ENCODE results near the gene EEF2K.
"Not testable (repeated sequence)": the region's sequence is repeated elsewhere in the genome, so short reads cannot be mapped to it uniquely, and the experiment has no call there.

Gene EEF2K

DNA sequence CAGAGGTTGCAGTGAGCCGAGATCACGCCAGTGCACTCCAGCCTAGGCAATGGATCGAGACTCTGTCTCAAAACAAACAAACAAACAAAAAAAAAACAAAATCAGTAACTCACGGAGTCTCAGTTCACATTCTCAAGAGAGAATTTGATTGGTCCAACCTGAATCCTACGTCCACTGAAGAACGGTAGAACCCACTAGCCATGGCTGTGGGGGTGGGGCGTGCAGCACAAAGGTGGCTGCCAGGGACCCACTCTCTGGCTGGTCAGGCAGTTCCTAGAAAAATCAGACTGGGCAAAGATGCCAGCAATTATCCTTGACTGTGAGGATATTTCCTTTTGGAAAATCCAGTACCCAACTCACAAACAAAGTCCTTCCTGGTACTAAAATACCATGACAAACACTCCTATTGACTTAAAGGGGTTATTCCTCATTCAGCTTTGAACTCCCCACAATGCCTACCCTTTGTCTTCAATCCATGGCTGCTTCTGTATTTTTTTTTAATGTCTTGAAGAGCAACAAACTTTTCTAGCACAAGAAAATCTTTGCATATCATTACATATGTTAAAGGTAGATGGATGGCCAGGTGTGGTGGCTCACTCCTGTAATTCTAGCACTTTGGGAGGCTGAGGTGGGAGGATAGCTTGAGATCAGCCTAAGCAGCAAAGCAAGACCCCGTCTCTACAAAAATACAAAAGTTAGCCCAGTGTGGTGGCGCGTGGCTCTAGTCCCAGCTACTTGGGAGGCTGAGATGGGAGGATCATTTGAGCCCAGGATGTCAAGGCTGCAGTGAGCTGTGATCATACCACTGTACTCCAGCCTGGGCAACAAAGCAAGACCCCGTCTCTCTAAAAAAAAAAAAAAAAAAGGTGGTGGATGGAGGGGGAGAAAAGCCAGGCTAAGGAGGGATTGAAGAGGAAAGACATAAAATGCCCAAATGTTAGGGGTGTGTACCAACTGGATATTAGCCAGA is 87.3 kb downstream of the EEF2K start:
- DNase-seq (ENCODE audit: low read depth, low spot score): no peak

DNA sequence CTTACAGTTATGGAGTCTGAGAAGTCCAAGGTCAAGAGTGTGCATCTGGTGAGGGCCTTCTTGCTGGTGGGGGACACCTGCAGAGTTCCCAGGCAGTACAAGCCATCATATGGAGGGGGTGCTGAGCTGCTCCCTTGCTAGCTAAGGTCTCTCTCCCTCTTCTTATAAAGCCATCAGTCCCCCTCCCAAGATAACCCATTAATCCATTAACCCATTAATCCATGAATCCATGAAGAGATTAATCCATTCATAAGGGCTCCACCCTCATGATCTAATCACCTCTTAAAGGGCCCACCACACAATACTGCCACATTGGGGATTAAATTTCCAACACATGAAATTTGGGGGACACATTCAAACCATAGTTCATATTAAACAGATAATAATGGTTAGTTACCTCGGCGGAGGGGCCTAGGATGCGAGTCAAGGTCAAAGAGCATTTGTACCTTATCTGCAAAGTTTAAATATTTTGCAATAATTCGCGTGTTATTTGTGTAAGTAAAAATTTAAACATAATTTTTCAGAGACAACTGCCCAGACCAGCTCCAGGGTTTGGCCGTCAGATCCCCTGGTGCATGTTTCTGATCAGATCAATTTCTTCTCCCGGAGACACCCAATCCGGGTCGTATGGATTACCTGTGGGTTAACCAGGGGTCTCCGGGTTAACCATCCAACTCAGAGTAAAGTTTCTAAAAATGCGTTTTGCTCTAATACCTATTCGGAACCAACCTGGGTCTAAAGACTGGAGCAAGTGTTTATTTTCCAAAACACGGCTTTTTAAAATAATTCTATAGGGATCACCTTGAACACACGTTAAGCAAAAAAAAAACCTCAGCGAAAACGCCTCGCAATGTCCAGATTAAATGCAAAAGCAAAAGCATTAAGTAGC is 90.4 kb downstream of the EEF2K start:
- DNase-seq (ENCODE audit: low read depth, low spot score): no peak

DNA sequence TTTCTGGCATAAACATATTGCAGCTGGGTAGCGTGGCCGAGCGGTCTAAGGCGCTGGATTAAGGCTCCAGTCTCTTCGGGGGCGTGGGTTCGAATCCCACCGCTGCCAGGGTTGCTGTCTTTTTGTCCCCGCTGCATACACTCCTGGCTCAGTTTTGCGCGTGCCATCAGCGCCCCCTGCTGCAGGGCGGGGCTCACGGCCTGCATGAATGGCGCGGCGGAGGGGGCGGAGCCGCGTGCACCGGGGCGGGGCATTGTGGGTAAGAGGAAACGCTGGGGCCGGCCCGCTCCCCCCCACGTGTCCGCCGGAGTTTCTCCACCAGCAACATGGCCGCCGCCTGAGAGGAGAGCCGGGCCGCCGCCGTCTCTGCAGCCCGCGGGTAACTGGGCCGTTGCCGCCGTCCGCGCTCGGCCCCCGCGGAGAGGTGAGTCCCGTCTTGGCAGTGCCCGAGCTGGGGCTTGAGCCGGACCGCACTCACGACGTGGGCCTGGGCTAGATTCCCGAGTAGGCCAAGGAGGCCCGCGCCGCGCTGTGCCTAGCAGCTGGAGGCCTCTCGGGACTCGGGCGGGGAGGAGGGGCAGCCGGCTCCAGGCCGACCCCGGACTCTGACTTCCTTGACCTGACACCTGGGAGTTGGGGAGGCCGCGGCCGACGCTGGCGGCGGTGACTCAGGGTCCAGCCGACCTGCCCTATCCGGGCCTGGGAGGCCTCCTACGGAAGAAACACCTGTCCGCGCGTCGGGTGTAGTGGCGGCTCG is 91.2 kb downstream of the EEF2K start, which contains the start of gene POLR3E:
Gene POLR3E, plus strand, starts transcription at position 296 of the 757 bp plus-strand sequence. CDS start 5,560 bp downstream, outside the sequence.
- DNase-seq (ENCODE audit: low read depth, low spot score): peak; percentile 98

DNA sequence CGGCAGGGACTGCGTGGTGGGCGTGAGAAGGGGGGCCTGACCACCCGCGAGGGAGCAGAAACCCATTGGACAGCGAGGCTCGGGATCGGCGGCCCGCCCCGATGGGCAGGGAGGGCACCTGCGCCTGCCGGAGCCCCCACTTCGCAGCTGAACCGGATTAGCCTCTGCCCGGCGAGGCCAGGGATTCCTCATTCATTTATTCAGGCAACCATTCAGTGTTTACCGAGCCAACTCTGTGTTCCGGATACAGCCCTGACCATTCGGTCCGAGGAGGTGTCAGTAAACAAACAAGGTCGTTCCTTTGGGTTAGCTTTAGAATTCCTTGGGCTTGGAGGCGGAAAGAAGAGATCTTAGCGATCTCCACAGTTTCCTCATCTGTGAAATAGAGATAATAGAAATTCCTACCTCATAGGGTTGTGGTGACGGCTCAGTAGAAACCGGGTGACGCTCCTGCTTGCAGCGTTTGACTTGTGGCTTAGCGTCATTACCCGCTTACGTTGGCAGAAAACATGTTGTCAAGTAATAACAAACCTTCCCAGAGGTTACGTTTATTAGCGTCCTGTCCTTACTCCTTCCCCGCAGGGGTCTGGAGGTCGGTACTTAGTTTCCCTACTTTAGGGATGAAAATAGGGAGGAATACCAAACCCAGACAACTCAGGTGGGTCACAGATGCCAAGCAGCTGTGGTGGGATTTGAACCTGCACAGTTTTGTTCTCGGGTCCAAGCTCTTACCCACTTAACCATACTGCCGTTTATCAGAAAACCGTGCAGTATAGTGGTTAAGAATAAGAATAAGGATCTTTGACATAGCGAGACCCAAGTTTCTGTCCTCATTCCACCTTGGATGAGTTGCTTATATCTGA is 92.0 kb downstream of the EEF2K start:
- DNase-seq (ENCODE audit: low read depth, low spot score): peak; percentile 81

DNA sequence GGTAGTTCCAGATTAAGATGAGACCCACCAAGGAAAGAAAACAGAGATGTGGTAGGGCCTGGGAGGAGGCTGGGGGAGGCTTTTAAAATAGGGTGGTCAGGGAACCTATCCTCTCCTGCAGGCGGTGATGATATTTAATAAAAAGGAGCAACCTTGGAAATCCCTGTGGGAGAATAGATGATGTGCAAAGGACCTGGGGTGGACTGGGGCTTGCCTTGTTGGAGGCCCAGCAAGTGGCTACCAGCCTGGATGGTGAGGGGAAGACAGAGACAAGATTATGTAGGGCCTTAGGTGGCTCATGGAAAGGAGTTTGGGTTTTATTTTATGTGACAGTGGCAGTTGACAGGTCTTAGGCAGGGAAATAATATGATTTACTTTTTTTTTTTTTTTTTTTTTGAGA is 93.0 kb downstream of the EEF2K start:
- no peak for DNase-seq (ENCODE audit: low read depth, low spot score)

DNA sequence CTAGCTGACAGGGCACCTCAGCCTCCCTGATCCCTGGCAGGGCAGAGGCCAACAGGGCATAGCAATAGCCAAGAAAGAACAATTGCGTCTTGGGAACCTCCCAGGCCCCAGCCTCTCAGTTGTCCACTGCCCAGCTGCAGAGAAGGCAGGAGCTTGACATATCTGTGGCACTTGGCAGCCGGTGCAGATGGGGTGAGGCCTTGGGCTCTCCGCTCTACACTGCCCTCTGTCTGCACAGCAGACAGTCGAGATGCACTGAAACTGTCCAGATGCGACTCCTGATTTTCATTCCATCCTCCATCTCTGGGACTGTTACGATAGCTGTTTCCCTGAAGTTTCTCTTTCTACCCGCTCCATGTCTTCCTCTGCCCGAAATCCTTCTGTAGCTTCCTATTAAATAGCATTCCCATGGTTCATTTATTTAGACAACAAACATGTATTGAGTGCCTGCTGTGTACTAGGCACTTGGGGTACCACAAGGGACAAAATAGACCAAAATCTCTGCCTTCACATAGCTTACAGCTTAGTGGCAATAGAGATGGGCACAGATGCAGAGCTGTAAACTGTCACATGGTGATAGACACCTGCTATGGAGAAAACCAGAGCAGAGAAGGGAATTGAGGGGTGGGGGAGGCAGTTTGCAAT is 94.5 kb downstream of the EEF2K start:
- peak; percentile 21 for DNase-seq (ENCODE audit: low read depth, low spot score)

DNA sequence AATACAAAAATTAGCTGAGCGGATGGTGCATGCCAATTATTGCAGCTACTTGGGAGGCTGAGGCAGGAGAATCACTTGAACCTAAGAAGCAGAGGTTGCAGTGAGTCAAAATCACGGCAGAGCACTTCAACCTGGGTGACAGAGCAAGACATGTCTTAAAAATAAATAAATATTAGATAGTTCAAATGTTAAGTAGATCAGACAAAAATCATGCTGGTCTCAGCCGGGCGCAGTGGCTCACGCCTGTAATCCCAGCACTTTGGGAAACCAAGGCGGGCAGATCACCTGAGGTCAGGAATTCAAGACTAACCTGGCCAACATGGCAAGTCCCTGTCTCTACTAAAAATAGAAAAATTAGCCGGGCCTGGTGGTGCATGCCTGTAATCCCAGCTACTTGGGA is 95.3 kb downstream of the EEF2K start:
- not testable (repeated sequence) for DNase-seq (ENCODE audit: low read depth, low spot score)

DNA sequence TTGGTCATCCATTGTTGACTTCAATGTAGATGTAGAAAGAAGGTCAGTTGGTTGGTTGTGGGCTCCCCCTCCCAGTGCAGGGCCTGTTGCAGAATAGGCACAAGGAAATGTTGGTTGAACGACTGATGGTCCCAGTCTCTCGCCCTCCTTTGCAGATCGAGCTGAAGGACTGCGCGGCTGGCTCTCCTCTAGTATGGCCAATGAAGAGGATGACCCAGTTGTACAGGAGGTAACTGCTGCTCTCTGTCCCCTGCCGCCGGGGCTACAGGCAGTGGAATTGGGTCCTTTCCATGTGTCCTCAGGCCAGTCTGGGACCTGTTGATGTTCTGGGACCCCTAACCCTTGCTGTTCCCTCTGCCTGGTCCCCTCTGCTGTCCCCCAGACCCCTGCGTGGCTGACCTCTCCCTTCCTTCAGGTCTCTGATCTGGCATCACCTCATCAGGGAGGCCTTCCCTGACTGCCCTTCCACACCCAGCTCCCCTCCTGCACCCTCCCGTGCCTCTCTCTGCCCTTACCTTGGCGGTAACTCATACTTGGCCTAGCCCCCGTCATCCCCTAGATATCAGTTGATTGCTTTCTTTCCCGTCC is 96.8 kb downstream of the EEF2K start:
- no peak for DNase-seq (ENCODE audit: low read depth, low spot score)

DNA sequence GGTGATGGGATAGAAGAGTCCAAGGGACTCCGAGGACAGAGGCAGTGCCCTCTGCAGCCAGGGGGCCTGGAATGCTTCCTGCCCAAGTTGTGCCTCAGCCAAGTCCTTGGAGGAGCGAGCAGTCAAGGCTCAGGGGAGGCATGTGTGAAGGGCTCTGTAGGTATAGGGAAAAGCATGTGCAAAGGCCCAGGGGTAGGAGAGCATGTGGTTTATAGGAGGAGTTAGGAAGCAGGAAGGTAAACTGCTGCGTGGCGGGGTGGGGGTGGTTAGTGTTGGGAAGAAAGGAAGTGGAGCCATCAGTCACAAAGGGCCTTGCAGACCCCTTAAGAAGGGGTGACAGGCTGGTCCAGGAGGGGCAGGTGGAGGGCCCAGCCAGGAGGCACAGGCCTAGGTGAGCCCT is 98.3 kb downstream of the EEF2K start:
- no peak for DNase-seq (ENCODE audit: low read depth, low spot score)

DNA sequence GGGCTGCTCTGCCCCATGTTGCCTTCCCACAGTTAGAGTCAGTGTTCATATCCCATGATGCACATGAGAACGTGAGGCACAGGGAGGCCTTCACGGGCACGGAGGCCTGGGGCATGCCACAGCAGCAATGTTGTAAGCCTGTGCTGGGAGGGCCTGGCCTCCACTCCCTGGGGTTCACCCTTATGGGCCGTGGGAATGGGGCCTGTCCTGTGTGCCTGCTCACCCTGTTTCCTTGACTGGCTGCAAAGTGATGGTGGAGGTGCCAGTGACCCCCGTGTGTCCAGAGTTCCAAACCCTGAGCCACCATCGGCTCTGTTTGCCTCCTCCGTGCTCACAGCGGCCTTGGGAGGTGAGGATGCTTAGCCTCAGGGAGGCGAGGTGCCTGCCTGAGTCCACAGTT is 100.7 kb downstream of the EEF2K start:
- DNase-seq (ENCODE audit: low read depth, low spot score): no peak

DNA sequence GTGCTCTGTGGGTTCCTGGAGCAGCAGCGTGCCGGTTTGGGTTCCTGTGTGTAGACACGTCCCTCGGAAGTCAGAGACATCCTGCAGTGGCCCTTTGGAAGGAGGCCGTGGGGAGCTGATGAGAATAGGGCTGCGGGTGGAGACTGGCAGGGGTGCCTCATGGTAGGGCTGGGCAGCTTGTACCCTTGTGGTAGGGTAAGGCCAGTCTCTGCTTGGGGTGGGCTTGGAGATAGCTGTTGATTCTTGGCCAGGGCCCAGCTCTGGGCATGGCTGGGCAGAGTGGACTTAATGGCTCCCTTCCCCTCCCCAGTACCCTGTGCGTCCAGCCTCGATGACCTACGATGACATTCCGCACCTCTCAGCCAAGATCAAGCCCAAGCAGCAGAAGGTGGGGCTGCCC is 101.8 kb downstream of the EEF2K start:
- DNase-seq (ENCODE audit: low read depth, low spot score): no peak

DNA sequence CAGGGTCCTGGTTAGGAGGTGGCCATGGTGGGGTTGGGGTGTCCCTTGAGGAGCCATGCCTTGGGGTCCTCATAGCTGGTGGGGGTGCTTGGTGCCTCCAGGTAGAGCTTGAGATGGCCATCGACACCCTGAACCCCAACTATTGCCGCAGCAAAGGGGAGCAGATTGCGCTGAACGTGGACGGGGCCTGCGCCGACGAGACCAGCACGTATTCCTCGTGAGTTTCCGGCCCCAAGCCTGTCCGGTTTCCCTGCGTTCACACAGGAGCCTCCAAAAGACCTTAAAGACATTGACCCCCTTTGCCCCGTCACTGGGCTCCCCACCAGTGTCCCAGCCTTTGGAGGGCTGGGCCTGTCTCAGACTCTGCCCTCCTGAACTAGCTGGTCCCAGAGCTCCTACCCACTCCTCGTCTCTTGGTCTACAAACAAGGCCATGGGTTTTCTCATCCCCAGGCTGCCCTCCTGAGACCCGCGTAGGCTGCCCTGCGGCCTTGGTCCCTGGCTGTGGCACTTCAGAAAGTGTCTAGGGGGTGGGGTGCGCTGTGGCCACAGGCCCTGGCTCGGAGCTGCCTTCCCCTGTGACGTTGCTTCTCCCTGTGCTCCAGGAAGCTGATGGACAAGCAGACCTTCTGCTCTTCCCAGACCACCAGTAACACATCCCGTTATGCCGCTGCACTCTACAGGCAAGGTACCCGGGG is 102.9 kb downstream of the EEF2K start:
- DNase-seq (ENCODE audit: low read depth, low spot score): no peak

DNA sequence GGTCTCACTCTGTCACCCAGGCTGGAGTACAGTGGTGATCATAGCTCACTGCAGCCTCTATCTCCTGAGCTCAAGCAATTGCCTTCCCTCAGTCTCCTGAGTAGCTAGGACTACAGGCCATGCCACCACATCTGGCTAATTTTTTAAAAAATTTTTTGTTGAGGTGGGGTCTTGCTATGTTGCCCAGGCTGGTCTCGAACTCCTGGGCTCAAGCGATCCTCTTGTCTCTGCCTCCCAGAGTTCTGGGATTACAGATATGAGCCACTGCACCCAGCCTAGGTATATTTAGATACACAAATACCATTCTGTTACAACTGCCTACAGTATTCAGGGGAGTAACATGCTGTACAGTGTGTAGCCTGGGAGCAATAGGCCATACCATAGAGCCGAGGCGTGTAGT is 105.4 kb downstream of the EEF2K start:
- DNase-seq (ENCODE audit: low read depth, low spot score): no peak

DNA sequence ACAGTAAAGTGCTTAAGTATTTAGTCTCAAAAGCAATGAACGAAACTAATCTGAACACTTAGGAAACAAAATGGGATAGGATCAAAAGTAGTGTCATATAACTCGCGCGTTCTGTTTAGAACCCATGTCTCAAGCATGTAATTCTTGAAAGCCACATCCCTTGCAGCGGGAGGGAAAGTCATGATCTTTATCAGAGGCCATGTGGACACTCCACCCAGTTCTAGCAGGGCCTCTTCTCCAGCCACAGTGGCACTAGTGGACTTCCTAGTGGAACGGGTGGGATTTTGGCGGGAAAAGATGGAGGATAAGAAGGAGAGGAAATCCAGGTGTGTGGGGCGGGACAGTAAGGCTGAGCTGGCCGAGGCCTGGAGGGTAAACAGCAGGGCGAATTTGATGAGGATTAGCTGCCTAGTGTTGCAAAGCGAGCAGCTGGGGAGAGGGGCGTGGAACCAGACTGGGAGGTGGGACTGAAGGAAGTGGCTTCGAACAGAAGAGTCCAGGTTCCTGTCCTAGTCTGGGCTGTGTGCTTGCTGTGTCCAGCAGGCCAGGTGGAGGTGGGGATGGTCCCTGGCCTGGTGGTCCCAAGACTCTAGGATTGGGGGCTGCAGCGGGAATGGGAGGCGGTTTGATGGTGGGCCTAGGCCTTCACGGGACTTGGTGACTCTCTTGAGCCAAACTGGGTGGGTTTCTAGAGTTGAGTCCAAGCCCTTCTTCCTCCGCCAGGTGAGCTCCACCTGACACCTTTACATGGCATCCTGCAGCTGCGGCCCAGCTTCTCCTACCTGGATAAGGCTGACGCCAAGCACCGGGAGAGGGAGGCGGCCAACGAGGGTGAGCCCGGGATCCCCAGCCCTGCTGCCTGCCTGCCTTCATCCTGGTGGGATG is 107.1 kb downstream of the EEF2K start:
- no peak for DNase-seq (ENCODE audit: low read depth, low spot score)

DNA sequence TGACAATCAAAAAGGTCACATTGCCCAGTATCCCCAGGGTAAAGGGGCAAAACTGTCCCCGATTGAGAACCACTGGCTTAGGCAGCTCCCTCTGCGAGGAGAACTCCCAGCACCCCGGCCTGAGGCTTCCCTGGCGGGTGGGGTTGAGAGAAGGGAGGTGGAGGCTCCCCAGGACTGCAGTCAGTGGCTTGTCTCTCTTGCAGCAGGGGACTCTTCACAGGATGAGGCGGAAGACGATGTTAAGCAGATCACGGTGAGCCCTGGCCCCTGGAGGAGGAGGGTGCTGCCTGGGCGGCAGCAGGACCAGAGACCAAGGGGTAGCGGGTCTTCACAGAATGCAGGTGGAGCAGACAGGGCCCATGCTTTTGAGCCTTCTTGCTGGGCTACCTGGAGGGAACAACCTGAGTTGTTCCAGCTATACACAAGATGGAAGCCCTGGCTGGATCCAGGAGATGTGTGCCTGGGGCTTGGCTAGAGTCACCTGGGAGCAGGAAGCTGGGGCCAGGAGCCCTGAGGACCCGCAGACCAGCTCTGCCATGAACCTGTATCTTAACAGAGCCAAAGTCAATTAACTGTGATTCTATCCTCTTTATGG is 107.9 kb downstream of the EEF2K start:
- DNase-seq (ENCODE audit: low read depth, low spot score): no peak

DNA sequence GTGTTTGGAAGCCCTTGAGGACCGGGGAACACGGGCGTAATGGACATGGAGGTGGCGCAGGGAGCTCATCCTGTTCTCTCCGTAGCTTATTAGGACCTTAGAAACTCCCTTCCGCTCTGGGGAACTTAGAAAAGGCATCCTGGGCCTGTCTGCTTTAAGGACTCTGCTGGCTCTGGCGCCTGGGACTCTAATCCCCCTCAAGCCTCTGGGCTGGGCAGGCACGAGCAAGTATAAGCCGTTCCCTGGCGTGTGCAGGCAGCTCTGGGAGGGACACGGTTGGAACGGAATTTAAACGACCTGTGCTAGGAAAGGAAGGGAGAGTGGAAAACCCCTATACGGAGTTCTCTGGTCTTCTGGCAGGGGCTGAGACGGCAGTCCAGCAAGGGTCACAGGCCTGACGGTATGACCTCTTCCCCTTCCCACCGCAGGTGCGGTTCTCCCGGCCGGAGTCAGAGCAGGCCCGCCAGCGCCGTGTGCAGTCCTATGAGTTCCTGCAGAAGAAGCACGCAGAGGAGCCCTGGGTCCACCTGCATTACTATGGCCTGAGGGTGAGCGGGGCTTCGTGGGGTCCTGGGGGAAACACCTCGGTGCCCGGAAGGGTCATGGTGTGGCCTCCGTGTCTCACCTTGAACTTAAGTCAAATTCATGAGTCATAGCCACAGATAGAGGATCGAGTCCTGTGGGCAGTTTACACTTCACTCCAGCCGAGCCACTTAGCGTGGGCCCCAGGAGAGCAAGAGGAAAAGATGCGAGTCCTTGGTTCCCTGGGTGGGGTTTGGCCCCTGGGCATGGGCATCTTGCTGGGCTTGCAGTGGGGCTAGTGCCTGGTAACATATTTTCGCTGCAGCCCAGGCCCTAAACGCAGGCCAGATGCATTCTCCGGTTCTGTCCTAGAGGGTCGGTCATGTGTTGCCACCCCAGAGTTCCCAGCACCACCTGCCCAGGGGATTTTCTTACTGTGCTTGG is 108.9 kb downstream of the EEF2K start:
- DNase-seq (ENCODE audit: low read depth, low spot score): no peak

DNA sequence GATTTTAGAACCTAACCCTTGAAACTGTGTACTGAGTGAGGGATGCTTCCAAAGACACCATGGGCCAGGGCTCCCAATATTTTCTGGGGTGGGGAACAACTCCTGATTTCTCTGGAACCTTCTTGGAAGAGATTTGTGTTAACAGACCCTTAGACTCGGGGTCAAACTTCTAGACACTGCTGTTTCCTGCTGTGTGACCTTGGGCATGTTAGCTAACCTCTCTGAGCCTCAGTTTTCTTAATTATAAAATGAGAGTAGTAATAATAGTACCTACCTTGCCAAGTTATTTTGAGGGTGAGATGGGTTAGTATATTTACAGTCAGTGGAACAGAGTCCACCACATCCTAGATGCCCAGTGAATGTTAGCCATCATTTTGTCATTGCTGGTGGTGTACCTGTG is 109.9 kb downstream of the EEF2K start:
- DNase-seq (ENCODE audit: low read depth, low spot score): no peak
